AG10803 (cell line): ENCODE measurements around the gene BAAT.
"Not testable (repeated sequence)": the region's sequence is repeated elsewhere in the genome, so short reads cannot be mapped to it uniquely, and the experiment has no call there.

Experiments
- DNase-seq: peaks from one replicate; pipeline ENCODE4 v3.0.0; 2010; ENCODE audit warnings: low read depth
- H3K4me3 ChIP-seq: 2 replicates; pipeline ENCODE4 v1.5.1; 2011; ENCODE audit warnings: mild to moderate bottlenecking, low read length, control low read depth
- TF ChIP-seq, protein P1 (sequence below): conservative IDR thresholded peaks from 2 replicates; pipeline ENCODE4 v1.5.1; 2011; ENCODE audit warnings: mild to moderate bottlenecking, low read length, control low read depth, inconsistent platforms

Gene BAAT

DNA sequence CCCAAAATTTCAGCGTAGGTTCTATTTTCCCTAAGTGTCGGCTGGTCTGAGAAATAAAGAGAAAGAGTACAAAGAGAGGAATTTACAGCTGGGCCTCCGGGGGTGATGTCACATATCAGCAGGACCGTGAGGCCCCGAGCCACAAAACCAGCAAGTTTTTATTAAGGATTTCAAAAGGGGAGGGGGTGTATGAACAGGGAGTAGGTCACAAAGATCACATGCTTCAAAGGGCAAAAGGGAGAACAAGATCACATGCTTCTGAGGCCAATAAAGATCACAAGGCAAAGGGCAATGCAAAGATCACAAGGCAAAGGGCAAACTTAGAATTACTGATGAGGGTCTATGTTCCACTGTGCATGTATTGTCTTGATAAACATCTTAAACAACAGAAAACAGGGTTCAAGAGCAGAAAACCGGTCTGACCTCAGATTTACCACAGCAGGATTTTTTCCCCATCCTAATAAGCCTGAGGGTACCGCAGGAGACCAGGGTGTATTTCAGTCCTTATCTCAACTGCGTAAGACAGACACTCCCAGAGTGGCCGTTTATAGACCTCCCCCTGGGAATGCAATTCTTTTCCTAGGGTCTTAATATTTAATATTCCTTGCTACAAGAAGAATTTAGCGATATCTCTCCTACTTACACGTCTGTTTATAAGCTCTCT, at the start of gene BAAT:
Gene BAAT, minus strand, starts transcription at position 134 of the 664 bp plus-strand sequence. CDS start 13,602 bp downstream, outside the sequence.
- H3K4me3 ChIP-seq, DNase-seq: not testable (repeated sequence)

- no peak overlapping the region for H3K4me3 ChIP-seq
- TF ChIP-seq, protein P1, sequence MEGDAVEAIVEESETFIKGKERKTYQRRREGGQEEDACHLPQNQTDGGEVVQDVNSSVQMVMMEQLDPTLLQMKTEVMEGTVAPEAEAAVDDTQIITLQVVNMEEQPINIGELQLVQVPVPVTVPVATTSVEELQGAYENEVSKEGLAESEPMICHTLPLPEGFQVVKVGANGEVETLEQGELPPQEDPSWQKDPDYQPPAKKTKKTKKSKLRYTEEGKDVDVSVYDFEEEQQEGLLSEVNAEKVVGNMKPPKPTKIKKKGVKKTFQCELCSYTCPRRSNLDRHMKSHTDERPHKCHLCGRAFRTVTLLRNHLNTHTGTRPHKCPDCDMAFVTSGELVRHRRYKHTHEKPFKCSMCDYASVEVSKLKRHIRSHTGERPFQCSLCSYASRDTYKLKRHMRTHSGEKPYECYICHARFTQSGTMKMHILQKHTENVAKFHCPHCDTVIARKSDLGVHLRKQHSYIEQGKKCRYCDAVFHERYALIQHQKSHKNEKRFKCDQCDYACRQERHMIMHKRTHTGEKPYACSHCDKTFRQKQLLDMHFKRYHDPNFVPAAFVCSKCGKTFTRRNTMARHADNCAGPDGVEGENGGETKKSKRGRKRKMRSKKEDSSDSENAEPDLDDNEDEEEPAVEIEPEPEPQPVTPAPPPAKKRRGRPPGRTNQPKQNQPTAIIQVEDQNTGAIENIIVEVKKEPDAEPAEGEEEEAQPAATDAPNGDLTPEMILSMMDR, result no peak
- DNase-seq, result no peak
These were observed 48.4 kb upstream of the BAAT start for GRCh38 chr9:101433229-101433628.

DNA sequence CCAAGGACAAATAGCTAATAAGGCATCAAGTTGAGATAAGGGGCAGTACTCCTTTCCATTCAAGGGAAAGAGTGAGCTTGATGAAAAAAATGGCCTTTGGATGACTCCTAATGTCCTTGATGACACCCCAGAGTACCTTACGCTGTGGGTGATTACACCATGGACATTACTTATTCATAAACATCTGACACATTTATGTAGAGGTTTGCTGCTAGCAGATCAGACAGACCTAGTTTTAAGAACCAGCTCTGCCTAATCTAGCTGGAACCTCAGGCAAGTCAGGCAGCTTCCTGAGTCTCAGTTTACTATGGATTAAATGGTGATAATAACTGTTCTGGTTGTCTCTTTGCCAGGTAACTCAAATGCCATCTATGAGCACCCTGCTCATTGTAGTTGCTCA, 47.9 kb upstream of the BAAT start:
- no peak for DNase-seq
- TF ChIP-seq, protein P1, result no peak
- H3K4me3 ChIP-seq, result no peak overlapping the region

DNA sequence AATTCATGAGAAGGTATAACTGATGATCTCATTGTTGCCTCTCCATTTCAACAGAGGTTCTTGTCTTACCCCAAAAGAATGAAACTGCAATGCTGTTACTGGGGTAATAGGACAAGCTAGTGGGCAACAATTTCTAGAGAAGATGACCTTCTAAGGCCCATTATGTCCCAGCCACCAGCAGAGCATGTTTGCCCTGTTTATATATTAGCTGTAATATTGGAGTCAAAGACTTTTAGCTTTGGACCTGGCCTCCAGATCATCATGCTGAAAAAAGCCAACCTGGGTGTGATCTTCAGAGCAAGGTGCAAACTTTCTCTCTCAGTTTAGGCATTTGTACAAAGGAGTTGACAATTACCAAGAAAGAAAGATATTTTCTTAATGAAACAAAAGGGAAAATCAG, 47.4 kb upstream of the BAAT start:
- TF ChIP-seq, protein P1, result no peak
- H3K4me3 ChIP-seq, result no peak overlapping the region
- DNase-seq, result no peak

DNA sequence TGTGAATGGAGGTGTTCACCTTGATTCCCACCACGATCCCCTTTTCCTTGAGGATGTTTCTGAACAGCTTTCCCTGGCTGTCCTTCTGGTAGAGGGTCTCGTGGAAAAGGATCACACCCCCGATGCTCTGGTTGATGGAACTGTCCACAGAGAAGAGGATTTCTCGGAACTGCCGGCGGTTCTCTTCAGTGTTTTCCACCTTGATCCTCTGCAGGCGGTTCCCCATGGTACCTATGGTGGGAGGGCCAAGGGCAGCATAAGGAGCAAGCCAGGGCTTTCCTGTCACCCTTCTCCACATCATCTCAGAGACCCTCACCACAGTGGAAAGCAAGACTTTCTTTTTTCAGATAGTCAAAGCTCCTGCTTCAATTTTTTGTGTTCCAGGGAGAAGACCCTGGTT, 44.9 kb upstream of the BAAT start:
- no peak overlapping the region for H3K4me3 ChIP-seq
- TF ChIP-seq, protein P1, result no peak
- DNase-seq, result no peak

DNA sequence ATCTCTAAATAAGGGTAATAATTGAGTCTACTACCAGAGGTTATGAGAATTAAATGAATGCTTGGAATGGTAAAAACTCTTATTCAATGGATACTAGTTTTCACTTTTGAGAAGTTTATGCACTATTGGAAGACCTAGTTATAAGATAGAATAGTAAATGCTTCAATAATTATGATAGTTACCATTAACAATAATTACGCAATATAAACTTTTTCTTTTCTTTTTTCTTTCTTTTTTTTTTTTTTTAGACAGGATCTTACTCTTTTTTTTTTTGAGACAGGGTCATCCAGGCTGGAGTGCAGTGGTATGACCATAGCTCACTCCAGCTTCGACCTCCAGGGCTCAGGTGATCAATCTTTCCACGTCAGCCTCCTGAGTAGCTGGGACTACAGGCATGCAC, 44.1 kb upstream of the BAAT start:
- DNase-seq, result no peak
- TF ChIP-seq, protein P1, result no peak
- H3K4me3 ChIP-seq, result no peak overlapping the region

GRCh38 chr9:101427957-101428655, 43.3 kb upstream of the BAAT start:
- TF ChIP-seq, protein P1, result no peak
- DNase-seq, result no peak
- H3K4me3 ChIP-seq, result no peak overlapping the region
